ENCODE measurements around the gene PLA2G3.
A peak's percentile ranks its signal among the peaks of the same experiment; 100 is the strongest.

PLA2G3 gene, protein sequence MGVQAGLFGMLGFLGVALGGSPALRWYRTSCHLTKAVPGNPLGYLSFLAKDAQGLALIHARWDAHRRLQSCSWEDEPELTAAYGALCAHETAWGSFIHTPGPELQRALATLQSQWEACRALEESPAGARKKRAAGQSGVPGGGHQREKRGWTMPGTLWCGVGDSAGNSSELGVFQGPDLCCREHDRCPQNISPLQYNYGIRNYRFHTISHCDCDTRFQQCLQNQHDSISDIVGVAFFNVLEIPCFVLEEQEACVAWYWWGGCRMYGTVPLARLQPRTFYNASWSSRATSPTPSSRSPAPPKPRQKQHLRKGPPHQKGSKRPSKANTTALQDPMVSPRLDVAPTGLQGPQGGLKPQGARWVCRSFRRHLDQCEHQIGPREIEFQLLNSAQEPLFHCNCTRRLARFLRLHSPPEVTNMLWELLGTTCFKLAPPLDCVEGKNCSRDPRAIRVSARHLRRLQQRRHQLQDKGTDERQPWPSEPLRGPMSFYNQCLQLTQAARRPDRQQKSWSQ

DNA sequence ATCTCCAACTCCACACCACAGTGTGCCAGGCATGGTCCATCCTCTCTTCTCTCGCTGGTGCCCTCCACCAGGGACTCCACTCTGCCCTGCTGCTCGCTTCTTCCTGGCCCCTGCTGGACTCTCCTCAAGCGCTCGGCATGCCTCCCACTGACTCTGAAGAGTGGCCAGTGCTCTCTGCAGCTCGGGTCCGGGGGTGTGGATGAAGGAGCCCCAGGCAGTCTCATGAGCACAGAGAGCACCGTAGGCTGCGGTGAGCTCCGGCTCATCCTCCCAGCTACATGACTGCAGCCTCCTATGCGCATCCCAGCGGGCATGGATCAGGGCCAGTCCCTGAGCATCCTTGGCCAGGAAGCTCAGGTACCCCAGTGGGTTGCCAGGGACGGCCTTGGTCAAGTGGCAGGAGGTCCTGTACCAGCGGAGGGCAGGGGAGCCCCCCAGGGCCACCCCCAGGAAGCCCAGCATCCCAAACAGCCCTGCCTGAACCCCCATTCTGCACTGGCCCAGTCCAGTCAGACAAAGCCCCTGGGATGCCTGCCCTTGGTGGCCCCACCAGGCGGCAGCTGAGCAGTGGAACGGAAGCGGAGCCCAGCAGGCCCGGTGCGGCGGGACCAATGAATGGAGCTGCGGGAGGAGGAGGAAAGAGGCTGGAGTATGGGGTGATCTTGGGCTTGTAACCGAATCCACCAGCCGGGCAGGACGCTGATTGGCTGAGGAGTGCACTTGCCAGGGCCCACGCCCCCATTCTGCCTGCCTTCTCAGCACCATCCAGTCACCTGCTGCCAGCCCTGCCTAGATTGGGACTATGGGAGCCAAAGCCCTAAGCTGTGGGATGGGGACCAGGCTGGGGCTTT, at the start of gene PLA2G3:
Gene PLA2G3, minus strand, starts transcription at position 643 of the 851 bp plus-strand sequence. Its CDS starts 154 bp downstream, at position 489.
- TF ChIP-seq CTCF (IDR thresholded peaks at IDR 0.05; ENCODE audit: insufficient read depth, low read depth, low read length, missing control alignments), result no peak
- peak within 1 kb of the TSS; percentile 2 for H3K4me3 ChIP-seq (ENCODE audit: low read length)
- DNase-seq (ENCODE audit: low read depth), result peak; percentile 61

DNA sequence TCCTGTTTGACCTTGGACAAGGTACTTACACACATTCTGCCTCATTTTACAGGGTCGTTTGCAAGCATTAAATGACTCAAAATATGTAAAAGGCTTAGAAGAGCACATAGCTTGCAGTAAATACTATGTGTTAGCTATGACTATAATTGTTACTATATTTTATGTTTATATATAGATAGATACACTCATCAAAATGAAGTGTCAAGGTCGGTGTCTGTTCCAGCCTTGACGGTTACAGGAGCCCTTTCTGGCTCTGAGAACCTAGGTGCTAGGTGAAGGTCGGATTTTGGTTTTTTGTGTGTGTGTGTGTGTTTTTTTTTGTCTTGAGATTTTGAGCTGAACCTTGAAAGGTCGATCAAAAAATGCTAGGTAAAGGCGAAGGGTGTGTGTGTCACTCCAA, 47.3 kb upstream of the PLA2G3 start:
- H3K4me3 ChIP-seq (ENCODE audit: low read length), result no peak overlapping the region
- TF ChIP-seq CTCF (IDR thresholded peaks at IDR 0.05; ENCODE audit: insufficient read depth, low read depth, low read length, missing control alignments), result no peak
- DNase-seq (ENCODE audit: low read depth), result no peak

- no peak for TF ChIP-seq CTCF (IDR thresholded peaks at IDR 0.05; ENCODE audit: insufficient read depth, low read depth, low read length, missing control alignments)
- no peak for DNase-seq (ENCODE audit: low read depth)
- no peak overlapping the region for H3K4me3 ChIP-seq (ENCODE audit: low read length)
Observed at GRCh38 chr22:31185056-31185455, 44.7 kb upstream of the PLA2G3 start.

DNA sequence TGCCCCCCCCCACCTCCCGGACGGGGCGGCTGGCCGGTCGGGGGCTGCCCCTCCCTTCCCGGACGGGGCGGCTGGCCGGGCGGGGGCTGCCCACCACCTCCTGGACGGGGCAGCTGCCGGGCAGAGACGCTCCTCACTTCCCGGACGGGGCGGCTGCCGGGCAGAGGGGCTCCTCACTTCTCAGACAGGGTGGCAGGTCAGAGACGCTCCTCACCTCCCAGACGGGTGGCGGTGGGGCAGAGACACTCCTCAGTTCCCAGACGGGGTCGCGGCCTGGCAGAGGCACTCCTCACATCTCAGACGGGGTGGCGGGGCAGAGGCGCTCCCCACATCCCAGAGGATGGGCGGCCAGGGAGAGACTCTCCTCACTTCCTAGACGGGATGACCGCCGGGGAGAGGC, 43.7 kb upstream of the PLA2G3 start:
- no peak for TF ChIP-seq CTCF (IDR thresholded peaks at IDR 0.05; ENCODE audit: insufficient read depth, low read depth, low read length, missing control alignments)
- no peak overlapping the region for H3K4me3 ChIP-seq (ENCODE audit: low read length)
- no peak for DNase-seq (ENCODE audit: low read depth)

- no peak for TF ChIP-seq CTCF (IDR thresholded peaks at IDR 0.05; ENCODE audit: insufficient read depth, low read depth, low read length, missing control alignments)
- H3K4me3 ChIP-seq (ENCODE audit: low read length), result no peak overlapping the region
- DNase-seq (ENCODE audit: low read depth), result peak; percentile 91
Observed at GRCh38 chr22:31179345-31179744, 39.0 kb upstream of the PLA2G3 start.

DNA sequence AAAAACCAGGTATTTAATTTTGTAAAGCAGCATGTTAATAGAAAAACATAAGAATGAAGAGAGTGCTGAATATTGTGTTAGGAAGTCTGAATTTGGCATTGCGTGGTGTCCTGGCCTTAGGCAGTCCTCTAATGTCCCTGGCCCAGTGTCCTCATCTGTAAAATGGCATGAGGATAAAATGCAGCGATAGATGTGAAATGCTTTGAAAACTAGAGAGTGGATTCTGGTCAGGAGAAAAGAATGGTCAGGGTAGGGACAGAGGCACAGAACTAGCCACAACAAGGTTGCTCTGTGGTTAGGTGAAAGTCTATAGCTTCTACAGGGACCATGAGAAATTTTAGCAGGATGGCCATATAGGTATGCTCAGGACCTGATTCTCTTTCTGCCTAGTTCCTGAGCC, 38.6 kb upstream of the PLA2G3 start:
- no peak for DNase-seq (ENCODE audit: low read depth)
- TF ChIP-seq CTCF (IDR thresholded peaks at IDR 0.05; ENCODE audit: insufficient read depth, low read depth, low read length, missing control alignments), result no peak
- H3K4me3 ChIP-seq (ENCODE audit: low read length), result no peak overlapping the region

Measured in epithelial cell of esophagus (primary cell).